Ramos (cell line): ENCODE measurements around the gene NAV3.
"Not testable (repeated sequence)": the region's sequence is repeated elsewhere in the genome, so short reads cannot be mapped to it uniquely, and the experiment has no call there.

ENCODE experiments used
- in situ Hi-C: fragments of 300-500 bp; cut with MboI; formaldehyde crosslinking; loops from one replicate; pipeline ENCODE4 v1.14.3; 2022; ENCODE audit warnings: low sequenced_read_pairs; ENCODE audit not compliant: unreplicated experiment

NAV3 gene

DNA sequence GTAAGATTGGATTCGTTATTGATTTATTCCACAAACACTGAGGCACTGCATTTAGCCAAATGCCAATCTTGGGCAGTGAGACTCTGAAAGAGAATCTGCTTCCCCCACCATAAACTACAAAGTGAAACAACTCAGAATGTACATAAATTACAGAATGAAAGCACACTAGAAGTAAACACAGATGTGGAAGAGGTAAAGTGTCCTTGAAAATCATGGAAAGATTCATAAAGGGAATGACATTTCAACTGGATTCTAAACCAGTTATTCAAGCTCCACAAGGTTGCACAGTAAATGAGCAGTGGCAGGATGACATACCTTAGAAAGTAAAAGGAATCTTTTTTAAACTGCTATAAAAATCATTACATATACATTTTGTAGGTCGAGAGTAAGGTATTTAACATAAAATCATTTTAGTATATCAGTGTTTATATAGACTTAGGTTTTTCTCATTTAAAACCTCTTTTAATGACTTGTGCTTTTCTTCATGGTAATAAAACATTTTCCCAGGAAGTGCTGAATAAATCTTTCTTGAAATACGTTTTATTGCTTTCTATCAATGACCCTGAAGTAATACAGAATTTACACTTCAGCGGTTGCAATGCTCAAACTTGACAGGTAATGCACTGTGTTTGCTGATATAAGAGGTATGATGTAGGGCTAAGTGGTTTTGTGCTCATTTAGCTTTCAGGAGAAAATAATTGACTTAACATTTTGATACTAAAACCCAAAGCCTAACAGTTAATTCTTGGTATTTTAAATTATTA lies 270.6 kb downstream of the NAV3 start:
- in situ Hi-C loops: no loop called here

- in situ Hi-C loops: no loop called here
Measured at GRCh38 chr12:78101946-78102635, 271.4 kb downstream of the NAV3 start.

GRCh38 chr12:78102801-78103200 lies 272.1 kb downstream of the NAV3 start:
- in situ Hi-C loops: not testable (repeated sequence)

- in situ Hi-C loops: no loop called here
Measured at GRCh38 chr12:78115889-78116288, 285.2 kb downstream of the NAV3 start.

DNA sequence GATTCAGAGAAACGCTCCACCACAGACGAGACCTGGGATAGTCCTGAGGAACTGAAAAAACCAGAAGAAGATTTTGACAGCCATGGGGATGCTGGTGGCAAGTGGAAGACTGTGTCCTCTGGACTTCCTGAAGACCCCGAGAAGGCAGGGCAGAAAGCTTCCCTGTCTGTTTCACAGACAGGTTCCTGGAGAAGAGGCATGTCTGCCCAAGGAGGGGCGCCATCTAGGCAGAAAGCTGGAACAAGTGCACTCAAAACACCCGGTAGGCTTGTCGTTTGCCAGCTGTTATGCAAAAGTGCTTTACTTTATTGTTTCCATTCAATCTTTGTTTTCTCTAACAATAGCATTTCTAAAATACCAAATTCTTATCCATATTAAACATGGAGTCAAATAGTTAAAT lies 287.3 kb downstream of the NAV3 start:
- in situ Hi-C loops: no loop called here

DNA sequence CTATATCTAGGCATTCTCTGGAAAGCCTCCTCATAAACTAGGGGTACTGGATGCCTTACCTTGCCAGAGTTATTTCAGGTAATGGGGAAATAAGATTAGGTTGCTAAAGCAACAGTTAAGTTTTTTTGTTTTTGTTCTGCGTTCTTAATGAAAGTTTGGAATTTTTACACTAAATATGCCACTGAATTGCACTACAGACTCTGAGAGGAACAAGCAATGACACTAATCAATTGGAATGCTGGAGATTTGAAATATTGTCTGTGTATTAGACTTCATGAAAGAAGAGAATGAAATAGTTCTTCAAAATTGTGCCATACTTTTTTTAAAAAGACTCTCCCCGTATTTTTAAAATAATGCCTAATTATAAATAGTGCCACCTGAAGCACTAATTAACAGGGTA lies 287.8 kb downstream of the NAV3 start:
- in situ Hi-C loops: no loop called here

- in situ Hi-C loops: no loop called here
Measured at GRCh38 chr12:78119351-78119918, 288.7 kb downstream of the NAV3 start.

GRCh38 chr12:78120306-78120705 lies 289.6 kb downstream of the NAV3 start:
- in situ Hi-C loops: no loop called here

DNA sequence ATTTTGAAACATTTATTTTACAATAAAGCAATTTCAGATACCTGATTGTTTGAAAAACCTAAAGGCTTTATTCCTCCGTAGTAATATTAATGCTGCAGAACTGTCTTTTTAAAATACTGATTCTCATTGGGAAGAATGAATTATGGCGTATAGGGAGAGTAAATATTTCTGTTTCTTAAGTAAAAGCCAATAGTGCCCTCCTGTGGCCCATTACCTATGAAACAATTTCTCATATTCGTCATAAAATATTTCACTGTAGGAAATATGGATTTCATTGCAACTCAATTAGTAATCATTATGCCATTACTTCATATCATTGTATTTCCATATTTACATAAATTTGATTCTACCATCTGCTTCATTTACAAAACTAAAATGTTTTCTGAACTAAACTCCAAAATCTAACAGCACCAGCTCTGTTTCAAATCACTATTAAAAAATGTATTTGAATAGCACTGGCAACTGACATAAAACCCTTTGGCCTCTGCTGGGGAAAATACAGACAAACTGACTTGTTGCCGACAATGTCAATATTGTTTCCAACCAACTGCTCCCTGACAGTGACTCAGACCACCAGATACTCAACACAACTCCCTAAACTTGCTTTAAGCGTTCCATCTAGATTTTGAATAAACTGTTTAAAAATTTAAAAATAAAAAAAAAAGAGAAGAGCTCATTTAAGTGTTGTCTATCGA lies 290.3 kb downstream of the NAV3 start:
- in situ Hi-C loops: no loop called here

- in situ Hi-C loops: no loop called here
Measured at GRCh38 chr12:78121969-78122610, 291.4 kb downstream of the NAV3 start.

DNA sequence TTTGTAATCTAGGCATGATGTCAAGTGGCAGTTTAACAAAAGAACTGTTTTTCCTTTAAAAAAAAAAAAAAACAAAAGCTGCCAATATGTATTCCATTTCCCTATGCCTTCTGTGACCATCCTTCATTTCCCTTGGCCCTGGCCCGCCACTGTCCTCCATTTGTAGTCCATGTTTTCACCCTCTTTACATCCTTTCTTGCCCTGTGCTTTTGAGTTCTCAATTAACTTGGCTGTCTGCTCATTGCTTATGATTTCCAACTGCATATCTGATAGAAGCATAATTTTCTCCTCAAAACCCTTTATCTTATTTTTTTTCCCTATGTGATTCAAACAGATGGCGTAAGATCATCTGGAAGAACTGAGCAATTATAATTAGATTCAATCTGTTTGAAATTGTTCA lies 297.5 kb downstream of the NAV3 start:
- in situ Hi-C loops: no loop called here

GRCh38 chr12:78143717-78144116 lies 313.0 kb downstream of the NAV3 start:
- in situ Hi-C loops: no loop called here

DNA sequence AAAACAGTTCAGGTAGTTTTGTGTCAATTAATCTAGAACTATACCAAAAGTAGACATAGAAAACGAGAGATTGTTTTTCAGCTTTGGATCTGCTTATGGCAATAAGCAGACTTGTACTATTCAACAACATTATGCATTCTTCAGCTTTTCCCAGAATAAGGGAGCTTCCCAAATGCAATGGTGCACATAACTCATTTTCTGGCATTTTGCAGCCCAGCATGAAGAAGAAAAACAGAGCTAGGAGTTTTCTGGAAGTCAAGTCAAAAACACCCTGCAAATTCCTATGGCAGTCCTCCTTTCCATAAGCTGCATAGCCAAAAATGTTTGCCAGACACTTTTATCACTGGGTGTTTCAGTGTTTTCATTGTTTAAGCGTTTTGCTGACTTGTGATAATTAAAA lies 314.7 kb downstream of the NAV3 start:
- in situ Hi-C loops: no loop called here

- in situ Hi-C loops: no loop called here
Measured at GRCh38 chr12:78146365-78146772, 315.7 kb downstream of the NAV3 start.

DNA sequence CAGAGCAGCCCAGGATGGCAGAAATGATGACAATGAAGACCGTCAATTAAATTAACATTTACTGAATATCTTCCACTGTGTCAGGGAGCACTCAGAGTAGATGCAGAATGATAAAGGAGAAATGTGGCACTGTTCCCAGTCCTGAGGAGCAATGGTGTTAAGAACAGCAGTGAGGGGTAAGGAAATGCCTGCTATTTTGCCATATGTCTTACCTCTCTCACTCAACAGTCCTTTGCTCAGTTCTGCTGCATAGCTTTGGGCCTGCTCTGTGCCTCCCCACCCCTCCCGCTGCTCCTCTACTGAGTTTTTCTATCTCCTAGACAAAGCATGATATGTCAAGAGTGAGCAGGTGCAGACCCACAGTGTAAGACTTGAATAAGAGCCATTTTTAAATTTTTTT lies 318.8 kb downstream of the NAV3 start:
- in situ Hi-C loops: no loop called here

GRCh38 chr12:78155546-78155945 lies 324.9 kb downstream of the NAV3 start:
- in situ Hi-C loops: no loop called here

GRCh38 chr12:78156751-78157150 lies 326.1 kb downstream of the NAV3 start:
- in situ Hi-C loops: no loop called here

GRCh38 chr12:78157199-78157598 lies 326.5 kb downstream of the NAV3 start:
- in situ Hi-C loops: no loop called here

DNA sequence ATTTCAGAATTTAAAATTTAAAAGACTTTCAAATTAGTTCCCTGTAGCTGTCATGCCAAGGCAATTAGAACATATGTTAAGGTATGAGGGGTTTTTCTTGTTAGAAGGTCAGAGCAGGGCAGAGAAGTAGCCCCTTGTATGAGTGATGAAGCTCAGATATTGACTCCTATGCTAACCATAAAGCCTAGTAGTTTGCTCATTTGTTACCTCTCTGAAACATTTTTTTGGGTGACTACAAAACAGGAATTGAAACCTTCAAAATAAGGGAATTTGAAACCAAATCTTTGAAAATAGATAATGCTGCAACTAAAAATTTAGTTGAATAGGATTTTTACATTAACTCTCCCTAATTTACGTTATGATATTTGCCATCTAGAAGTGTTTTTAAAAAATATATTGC lies 333.5 kb downstream of the NAV3 start:
- in situ Hi-C loops: no loop called here

GRCh38 chr12:78167510-78167909 lies 336.8 kb downstream of the NAV3 start:
- in situ Hi-C loops: no loop called here

DNA sequence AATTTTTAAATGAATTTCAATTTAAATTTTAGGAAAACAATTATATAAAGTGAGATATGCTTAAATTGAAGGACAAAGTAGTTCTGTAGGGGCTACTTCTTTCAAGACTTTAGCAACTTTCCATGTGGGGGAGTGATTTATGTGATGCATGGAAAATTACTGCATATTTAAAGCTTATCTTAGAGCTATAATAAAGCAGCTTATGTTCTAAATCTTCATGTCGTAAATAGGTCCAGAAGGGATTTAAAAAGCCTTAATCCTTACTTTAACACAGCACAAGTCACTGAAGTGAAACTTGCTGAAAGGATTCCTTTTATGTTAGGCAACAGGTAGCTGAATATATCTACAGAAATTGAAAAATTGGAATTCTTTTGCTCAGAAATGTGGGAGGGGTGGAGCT lies 340.4 kb downstream of the NAV3 start:
- in situ Hi-C loops: no loop called here
